ENCODE data around the gene CCNB2. TPM values are rescaled to one million over a fixed set of nuclear protein-coding genes. Genes with fewer than 3 reads are reported as not detected.

Gene CCNB2
- total RNA-seq, 1 donor from 2014 or later = 374 TPM

DNA sequence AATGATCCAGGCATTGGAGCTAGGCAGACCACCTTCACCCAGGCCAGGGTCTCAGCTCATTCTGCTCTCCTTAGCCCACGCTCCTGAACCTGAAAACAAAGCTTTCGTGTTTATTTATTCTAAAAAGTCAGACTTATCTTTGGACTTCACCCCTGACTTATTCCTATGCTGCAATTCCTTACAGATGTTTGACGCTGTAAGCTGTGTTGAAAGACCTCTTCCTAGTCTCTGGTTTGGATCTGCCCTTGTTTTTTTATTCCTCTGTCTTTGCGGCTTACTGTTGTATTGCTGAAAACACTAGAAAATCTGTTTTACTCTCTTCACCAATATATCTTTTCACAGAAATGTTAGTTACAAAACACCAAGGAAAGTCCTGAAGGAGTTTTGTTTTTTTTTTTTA, 61.2 kb downstream of the CCNB2 start:
- no peak overlapping the region for H3K4me3 ChIP-seq
- H3K36me3 ChIP-seq = no peaks in the 10 kb centered on the region
- Mint-ChIP-seq H3K9me3 (no peaks in the 10 kb centered on the region), H3K27ac (no peak overlapping the region), H3K27me3 (ENCODE audit: insufficient read depth, low read depth) (no peaks in the 10 kb centered on the region), H3K4me1 (peaks cover 17% of the 10 kb centered on the region), H3K36me3 (peaks cover 9% of the 10 kb centered on the region), H3K4me3 (no peak overlapping the region)
- no peak overlapping the region for H3K9ac ChIP-seq
- H3K79me2 ChIP-seq (ENCODE audit: low read depth) = no peaks in the 10 kb centered on the region
- H4K20me1 ChIP-seq (ENCODE audit: low read depth) = no peaks in the 10 kb centered on the region
- no peak overlapping the region for H2AFZ ChIP-seq (replicated peaks)
- no peaks in the 10 kb centered on the region for H3K9me3 ChIP-seq (ENCODE audit: low read depth)
- no peaks in the 10 kb centered on the region for H3K27me3 ChIP-seq
- H3K4me2 ChIP-seq = no peak overlapping the region
- DNase-seq (ENCODE audit: low spot score) = no peak
- H3K4me1 ChIP-seq = no peaks in the 10 kb centered on the region
- H3K27ac ChIP-seq = no peak overlapping the region
- H3F3A ChIP-seq (ENCODE audit: low read depth) = no peaks in the 10 kb centered on the region
- TF ChIP-seq EZH2 (IDR thresholded peaks at IDR 0.05) (no peak), EZH2phosphoT487 (IDR thresholded peaks at IDR 0.05) (no peak)
- TF ChIP-seq, protein P1, sequence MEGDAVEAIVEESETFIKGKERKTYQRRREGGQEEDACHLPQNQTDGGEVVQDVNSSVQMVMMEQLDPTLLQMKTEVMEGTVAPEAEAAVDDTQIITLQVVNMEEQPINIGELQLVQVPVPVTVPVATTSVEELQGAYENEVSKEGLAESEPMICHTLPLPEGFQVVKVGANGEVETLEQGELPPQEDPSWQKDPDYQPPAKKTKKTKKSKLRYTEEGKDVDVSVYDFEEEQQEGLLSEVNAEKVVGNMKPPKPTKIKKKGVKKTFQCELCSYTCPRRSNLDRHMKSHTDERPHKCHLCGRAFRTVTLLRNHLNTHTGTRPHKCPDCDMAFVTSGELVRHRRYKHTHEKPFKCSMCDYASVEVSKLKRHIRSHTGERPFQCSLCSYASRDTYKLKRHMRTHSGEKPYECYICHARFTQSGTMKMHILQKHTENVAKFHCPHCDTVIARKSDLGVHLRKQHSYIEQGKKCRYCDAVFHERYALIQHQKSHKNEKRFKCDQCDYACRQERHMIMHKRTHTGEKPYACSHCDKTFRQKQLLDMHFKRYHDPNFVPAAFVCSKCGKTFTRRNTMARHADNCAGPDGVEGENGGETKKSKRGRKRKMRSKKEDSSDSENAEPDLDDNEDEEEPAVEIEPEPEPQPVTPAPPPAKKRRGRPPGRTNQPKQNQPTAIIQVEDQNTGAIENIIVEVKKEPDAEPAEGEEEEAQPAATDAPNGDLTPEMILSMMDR (IDR thresholded peaks at IDR 0.05) = no peak

DNA sequence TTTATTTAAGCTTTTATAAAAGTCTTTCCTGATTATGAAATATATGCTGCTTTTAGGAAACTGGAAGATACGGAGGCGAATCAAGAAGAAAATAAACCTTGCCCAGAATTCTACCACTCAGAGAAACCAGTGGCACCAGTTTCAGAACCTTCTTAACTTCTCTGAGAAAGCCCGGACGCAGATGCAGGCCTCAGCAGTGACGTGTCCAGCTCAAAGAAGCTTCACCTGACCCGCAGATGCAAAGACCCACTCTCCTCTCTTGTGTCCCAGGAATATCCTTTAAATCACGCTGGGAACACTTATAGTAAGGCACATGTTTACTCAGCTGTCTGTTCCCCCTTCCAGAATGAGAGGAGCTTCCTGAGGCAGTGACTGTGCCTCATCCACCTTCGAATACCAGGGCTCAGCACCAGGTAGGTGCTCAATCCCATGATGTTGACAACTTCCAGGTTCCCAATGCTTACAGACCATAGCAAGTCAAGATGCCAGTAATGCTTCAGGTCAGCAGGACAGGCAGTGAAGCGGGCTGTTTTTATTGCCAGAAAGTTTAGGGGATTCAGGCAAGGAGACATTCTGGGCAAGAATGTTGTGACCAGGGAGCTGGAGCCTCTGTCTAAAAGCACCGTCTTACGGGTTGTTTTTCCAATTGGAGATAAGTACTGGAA, 61.8 kb downstream of the CCNB2 start:
- no peak for DNase-seq (ENCODE audit: low spot score)
- no peaks in the 10 kb centered on the region for H3K9me3 Mint-ChIP-seq

DNA sequence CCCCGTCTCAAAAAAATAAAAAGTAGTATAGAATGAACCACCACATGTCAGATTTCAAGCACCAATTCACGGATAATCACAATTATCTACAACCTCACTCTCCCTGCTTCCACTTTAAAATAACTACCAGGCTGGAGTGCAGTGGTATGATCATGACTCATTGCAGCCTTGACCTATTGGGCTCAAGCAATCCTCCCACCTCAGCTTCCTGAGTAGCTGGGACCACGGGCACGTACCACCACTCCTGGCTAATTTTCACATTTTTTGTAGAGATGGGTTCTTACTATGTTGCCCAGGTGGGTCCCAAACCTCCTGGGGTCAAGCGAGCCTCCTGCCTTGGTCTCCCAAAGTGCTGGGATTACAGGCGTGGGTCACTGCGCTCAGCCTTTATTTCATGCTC, 63.6 kb downstream of the CCNB2 start:
- H2AFZ ChIP-seq (replicated peaks) = no peak overlapping the region
- H3K27me3 Mint-ChIP-seq (ENCODE audit: insufficient read depth, low read depth) = no peaks in the 10 kb centered on the region
- H3K4me3 ChIP-seq = no peak overlapping the region
- H3K36me3 ChIP-seq = no peaks in the 10 kb centered on the region
- H3K27me3 ChIP-seq = no peaks in the 10 kb centered on the region
- peaks cover 17% of the 10 kb centered on the region for H3K4me1 Mint-ChIP-seq
- no peaks in the 10 kb centered on the region for H3K9me3 Mint-ChIP-seq
- H3K4me3 Mint-ChIP-seq = no peak overlapping the region
- H3K27ac ChIP-seq = no peak overlapping the region
- TF ChIP-seq EZH2phosphoT487 (IDR thresholded peaks at IDR 0.05) = no peak
- TF ChIP-seq EZH2 (IDR thresholded peaks at IDR 0.05) = no peak
- TF ChIP-seq, protein P1 (IDR thresholded peaks at IDR 0.05) = no peak
- no peak overlapping the region for H3K9ac ChIP-seq
- H3K9me3 ChIP-seq (ENCODE audit: low read depth) = no peaks in the 10 kb centered on the region
- no peaks in the 10 kb centered on the region for H3K4me1 ChIP-seq
- H4K20me1 ChIP-seq (ENCODE audit: low read depth) = no peaks in the 10 kb centered on the region
- no peak overlapping the region for H3K4me2 ChIP-seq
- H3F3A ChIP-seq (ENCODE audit: low read depth) = no peaks in the 10 kb centered on the region
- H3K27ac Mint-ChIP-seq = no peak overlapping the region
- DNase-seq (ENCODE audit: low spot score) = no peak
- H3K79me2 ChIP-seq (ENCODE audit: low read depth) = no peaks in the 10 kb centered on the region
- H3K36me3 Mint-ChIP-seq = peaks cover 11% of the 10 kb centered on the region

More for the DNA sequence above, 61.8 kb downstream of the CCNB2 start:
- Histone ChIP-seq H3K4me1 (no peaks in the 10 kb centered on the region), H3K36me3 (no peaks in the 10 kb centered on the region), H3K79me2 (ENCODE audit: low read depth) (no peaks in the 10 kb centered on the region), H3K4me2 (no peak overlapping the region), H4K20me1 (ENCODE audit: low read depth) (no peaks in the 10 kb centered on the region), H3K9me3 (ENCODE audit: low read depth) (no peaks in the 10 kb centered on the region), H3F3A (ENCODE audit: low read depth) (no peaks in the 10 kb centered on the region), H3K27ac (no peak overlapping the region), H3K9ac (no peak overlapping the region), H3K27me3 (no peaks in the 10 kb centered on the region), H3K4me3 (no peak overlapping the region), H2AFZ (replicated peaks) (no peak overlapping the region)
- TF ChIP-seq, protein P1 (IDR thresholded peaks at IDR 0.05) = no peak
- TF ChIP-seq EZH2 (IDR thresholded peaks at IDR 0.05) = no peak
- no peak for TF ChIP-seq EZH2phosphoT487 (IDR thresholded peaks at IDR 0.05)
- no peaks in the 10 kb centered on the region for H3K27me3 Mint-ChIP-seq (ENCODE audit: insufficient read depth, low read depth)
- H3K4me3 Mint-ChIP-seq = no peak overlapping the region
- no peak overlapping the region for H3K27ac Mint-ChIP-seq
- peaks cover 11% of the 10 kb centered on the region for H3K36me3 Mint-ChIP-seq
- H3K4me1 Mint-ChIP-seq = peaks cover 17% of the 10 kb centered on the region
